GM19035 (cell line): ENCODE results near the gene MYO18B.

Source experiments
- ATAC-seq: cut with Tn5 transposase; IDR thresholded peaks from one replicate; pipeline ENCODE4 v1.9.1; 2021; ENCODE audit not compliant: unreplicated experiment

The MYO18B gene

DNA sequence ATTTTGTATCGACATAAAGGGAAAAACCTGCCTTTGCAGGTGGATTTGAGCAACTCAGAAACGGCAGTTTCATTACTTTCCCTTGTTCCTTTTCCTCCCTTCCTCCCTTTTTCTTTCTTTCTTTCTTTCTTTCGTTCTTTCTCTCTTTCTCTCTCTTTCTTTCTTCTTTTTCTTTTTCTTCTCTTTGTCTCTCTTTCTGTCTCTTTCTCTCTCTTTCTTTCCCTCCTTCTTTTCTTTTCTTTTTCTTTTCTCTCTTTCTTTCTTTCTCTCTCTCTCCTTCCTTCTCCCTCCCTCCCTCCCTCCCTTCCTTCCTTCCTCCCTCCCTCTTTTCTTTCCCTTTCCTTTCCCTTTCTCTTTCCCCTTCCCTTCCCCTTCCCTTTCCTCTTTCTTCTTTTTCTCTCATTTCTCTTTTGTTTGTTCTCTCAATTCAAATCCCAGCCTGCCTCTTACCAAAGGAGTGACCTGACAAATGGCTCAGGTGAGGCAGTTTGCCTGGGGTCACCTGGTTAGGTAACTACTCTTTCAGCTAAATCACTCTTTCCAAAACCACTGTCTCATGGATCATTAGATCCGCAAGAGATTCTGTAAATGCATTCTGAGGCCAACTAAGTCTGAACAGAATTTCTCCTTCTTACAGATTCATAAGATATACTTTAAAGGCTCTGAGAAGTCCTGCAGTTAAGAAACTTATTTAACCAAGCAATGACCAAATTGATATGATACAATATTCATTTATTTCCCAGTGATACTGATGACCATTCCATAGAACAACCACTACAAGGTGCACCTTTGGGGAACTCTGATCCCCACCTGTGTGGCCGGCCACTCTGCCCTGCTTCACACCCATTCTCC lies 75.3 kb downstream of the MYO18B start:
- ATAC-seq: no peak

DNA sequence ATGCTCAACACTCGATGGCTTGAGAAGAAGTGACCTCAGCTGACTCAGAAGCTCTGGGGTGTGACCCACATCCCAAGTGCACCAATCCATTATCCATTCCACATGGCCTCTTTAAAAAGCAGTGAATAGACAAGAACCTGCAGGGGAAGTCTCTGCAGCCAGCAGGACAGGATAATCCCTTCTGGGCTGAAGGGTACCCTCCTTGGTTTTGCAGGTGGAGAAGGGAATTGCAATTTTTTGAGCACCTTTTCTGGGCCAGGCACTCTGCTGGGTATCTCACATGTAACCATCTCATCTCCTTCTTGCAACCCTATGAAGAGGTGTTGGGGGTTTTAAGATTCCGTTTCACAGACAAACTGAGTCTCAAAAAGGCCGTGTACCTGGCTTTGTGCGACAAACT lies 76.6 kb downstream of the MYO18B start:
- ATAC-seq: no peak

DNA sequence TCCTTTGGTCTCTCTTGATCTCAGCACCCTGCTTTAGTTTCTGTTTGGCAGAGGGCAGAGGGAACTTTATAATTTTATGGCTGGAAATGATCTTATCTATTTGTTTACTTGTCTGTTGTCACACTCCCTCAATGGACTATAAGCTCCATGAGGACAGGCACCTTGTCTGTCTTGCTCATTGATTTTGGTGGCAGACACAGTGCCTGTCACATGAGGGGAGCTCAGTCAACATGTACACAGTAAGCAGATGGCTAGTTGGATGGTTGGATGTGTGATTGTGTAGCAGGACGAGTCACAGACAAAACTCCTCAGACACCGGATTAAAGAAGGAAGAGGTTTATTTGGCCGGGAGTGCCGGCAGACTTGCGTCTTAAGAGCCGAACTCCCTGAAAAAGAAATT lies 80.4 kb downstream of the MYO18B start:
- ATAC-seq: no peak

DNA sequence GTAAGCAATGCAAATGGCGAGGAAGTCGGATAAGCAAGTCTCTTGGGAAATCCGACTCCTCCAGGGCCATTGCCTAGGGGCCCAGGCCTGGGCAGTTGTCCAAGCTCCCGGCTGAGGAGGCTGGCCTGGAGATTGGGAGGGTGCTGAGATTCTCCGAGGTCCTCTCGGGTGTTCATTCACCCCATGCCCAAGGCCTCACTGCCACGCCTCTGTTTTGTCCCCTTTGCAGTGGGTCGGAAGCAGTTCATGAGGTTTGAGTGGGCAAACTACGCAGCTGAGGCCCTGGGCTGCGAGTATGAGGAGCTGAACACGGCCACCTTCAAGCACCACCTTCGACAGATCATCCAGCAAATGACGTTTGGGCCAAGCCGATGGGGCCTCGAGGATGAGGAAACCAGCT lies 81.3 kb downstream of the MYO18B start:
- no peak for ATAC-seq

DNA sequence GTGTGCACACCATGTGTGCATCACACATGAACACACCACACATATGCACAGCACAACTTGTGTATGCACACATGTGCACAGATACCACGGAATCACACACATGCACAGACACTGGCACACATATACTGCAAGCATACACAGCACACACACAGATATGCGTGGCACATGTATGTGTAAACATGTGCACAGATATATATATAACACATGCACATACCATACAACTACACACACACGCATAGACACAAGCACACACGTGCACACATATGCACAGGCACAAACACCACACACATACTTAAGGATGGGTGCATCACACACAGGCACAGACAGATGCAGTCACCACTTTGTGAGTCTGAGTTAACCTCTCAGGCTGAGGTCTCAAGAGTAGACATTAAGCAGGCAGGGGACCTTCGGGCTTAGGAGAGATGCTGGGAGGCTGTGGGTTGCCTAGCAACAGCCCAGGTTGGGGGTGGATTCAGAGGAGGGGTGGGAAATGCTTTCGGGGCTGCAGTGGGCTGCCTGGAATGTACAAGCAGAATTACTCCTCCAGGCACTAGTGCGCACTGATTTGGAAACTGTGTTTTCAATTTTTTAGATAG lies 82.9 kb downstream of the MYO18B start:
- ATAC-seq: no peak

DNA sequence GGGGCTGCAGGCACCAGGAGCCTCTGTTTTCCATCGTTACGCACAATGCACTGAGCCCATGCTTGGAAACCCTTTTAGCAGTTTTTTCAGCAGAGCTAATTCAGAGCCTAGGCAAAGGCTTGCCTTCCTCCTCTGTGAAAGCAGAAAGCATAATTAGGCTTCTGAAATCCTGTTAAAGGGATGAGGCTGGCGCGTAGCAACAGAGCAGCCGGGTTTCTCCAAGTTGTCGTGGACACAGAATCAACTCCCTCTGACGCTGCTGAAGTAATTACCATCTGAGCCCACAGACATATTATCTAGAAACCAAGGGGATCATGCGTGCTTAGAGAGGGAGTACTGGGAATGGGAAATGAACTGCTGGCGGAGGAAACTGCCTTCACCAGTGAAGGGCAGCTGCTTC lies 85.4 kb downstream of the MYO18B start:
- ATAC-seq: no peak

DNA sequence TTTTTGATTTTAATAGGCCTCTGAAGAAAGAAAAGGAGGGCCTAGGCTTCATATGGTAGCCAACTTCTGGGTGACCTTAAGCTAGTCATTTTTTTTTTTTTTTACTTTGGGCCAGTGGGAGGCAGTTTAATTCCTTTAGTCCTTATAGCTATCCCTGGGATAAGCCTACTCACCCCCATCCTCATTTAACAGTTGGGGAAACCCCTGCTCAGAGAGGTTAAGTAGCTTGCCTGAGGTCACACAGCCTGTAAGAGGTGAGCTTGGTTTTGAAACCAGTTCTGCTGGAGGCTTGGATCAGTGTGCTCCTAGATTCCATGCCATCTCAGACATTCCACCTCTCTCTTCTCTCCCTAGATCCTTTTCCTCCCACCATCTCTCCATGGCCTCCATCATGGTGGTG lies 86.4 kb downstream of the MYO18B start:
- ATAC-seq: no peak

DNA sequence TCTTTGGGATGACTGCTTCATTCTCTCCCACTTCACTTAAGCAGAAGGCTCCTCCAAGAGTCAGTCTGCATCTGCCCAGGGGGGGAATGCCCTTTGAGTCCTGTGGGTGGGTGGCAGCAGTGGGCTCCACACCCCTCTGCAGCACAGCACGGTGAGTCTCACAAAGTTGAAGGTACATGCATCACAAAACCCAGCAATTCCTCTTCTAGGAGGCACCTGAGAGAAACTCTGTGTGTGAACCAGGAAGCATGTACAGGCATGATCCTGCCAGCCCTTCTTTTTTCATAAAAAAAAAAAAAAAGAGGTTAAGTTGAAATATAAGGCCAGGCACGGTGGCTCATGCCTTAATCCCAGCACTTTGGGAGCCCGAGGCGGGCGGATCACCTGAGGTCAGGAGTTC lies 87.2 kb downstream of the MYO18B start:
- no peak for ATAC-seq

DNA sequence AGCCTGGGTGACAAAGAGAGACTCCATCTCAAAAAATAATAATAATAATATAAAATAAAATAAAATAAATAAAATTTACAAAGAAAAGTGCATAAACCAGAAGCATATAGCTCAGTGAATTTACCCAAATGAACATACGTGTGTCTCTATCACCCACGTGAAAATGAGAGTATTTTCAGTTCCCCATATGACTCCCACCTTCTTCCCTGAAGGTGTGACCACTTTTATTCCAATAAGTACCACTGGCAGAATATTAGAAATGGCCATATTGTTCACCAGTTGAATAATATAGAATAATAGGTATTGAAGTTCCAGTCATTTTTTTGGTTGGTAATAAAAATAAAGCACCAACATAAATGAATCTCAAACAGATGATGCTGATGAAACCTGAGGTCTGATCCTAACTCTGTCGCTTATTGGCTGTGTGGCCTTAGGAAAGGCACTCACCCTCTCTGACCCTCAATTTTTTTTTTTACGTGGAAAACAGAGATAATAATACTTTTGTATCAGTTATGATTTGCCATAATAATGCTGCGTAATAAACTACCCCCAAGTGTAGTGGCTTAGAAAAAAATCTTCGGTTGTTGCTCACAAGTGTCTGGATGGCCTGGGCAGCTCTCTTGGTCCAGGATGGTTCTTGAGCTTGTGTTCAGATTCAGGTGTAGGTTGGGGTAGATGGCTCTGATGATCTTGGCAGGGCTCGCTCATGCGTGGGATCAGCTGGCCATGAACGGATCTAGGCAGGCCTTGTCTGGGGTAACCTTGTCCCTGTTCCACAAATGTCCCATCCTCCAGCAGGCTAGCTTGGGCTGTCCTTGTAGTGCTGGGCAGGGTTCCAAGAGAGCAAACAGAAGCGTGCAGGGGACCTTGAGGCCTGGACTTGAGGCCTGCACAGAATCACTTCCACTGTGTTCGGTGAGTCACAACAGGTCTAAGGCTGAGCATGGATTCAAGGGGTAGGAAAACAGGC lies 88.1 kb downstream of the MYO18B start:
- no peak for ATAC-seq

DNA sequence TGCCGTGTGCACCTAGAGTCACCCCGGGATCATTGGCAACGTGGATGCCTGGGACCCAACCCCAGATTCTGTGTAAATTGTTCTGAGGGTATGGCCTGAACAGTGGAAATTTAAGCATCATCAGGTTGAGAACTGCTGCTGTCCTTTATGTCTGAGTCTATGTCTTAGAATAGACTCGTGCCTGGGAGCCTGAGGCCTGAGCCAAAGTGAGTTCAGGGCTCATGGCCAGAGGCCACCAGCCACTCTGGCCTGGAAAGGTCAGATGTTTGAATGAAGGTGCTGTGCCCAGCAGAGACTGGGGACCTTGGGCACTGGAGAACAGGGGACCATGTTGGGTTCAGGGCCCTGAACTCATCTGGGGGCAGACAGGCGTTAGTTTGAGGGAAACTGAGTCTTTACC lies 91.1 kb downstream of the MYO18B start:
- ATAC-seq: no peak

DNA sequence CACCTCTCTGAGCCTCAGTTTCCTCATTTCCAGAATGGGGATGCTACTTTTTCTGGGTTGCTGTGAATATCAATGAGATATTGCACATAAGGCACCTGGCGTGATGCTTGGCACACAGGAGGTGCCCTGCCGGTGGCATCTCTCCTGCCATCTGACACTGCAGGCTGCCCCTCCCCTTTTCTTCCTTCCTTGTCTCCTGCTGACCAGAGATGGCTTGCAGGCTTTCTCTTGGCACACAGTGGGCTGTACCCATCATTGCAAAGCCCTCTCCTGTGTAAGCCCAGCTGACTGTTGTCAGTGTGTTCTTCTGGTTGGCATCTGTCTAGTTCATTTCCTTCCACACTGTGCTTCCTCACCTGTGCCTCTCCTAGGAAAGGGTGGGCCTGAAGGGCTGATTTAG lies 91.7 kb downstream of the MYO18B start:
- no peak for ATAC-seq

DNA sequence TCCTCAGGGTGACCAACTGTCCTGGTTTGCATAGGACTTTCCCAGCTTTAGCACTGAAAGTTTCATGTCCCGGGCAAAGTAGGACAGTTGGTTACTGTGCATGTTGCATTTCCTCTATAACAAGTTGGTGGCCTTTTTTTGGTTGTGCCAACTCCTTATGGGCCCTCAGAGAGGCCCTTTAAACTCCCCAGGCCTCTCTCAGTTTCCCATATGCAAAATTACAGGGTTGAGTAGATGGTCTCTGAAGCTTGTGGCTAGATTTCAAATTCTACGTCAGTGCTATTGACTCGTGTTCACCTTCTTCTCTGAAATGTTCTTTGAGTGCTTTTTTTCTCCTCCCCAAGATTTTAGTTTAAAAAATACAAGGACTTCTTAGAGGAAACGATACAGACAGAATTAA lies 92.5 kb downstream of the MYO18B start:
- ATAC-seq: no peak

DNA sequence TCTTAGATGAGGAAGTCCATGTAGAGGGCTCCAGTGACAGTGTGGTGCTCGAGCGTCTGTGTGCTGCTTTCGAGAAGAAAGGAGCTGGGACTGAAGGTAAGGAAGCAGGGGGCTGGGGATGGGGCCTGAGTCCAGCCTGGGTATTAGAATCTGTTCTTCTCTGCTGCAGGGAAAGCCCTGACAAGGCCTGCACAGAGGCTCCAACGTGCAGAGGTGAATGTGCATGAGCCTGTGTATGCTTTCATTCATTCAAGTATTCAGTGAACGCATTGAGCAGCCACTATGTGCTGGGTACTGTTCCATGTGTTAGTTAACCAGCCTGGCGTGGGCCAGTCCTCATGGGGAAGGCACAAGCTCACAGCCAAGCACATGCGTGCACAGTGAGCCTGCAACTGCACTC lies 93.4 kb downstream of the MYO18B start:
- ATAC-seq: no peak

DNA sequence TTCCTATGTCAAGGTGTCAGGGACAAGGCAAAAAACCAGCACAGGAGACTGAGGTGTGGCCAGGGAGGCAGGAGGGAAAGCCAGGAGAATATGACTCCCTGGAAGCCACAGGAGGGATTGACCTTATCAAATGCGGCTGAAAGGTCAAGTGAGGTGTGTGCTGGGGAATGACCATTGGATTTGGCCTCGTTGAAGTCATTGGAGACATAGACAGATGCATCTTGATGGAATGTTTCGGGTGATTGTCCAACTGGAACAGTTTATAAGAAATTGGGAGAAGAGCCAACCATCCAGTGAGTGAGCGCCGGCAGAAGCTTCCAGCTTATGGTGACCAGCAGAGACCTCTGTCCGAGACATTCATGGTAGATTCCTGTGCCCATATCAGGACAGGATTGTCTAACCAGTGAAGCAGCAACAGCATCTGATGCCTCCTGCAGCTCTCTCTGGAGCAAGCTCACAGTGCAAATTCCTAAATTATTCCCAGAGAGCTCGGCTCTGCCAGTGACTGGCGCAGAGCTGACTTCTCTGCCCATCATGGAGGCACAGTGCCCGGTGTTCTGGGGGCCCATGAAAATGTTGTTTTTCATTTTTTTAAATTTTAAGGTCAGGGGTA lies 95.4 kb downstream of the MYO18B start:
- ATAC-seq: no peak

DNA sequence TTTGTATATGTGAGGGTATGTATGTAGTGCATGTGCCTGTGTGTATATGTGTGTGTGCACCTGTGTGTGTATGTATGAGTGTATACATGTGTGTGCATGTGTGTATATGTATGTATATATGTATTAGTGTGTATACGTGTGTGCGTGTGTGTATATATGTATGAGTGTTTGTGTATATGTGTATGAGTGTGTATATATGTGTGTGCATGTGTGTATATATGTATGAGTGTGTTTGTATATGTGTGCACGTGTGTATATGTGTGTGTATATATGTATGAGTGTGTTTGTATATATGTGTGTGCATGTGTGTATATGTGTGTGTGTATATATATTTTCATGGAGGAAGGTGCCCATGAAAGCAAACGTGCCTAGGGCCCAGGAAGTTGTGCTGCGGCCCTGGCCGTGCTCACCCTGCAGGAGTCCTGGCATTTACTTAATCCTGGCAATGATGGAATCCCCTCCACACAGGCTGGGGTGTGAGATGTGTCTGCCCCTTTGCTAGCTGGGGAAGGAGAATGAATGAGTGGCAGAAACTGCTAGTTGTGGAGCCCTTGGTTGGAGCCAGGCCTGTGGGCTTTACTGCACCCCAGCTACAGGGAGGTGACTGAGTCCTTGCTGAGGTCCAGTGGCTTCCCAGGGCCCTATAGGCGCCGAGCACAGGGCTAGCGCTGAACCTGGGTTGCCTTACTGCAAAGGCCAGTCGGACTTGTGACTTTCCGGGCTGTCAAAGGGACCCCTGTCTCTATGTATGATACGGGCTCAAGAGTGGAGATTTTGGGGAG lies 97.2 kb downstream of the MYO18B start:
- ATAC-seq: no peak

DNA sequence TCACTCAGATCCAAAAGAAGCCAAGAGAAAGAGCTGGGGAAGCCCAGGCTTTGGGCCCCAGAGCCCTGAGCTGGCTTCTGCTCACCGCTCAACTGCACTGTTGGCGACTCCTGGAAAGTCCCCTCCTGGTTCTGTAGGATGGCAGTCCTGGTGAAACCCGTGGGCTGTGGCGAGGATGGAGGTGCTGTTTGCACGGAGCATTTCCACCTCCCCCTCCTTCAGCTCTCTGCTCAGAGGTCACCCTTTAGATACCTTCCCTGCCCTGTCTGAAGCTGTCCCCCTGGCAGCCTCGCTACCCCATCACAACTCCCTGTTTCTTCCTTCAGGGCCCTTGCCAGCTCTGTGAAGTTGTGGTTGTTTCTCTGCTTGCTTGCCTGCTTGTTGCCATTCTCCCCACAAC lies 97.8 kb downstream of the MYO18B start:
- no peak for ATAC-seq

DNA sequence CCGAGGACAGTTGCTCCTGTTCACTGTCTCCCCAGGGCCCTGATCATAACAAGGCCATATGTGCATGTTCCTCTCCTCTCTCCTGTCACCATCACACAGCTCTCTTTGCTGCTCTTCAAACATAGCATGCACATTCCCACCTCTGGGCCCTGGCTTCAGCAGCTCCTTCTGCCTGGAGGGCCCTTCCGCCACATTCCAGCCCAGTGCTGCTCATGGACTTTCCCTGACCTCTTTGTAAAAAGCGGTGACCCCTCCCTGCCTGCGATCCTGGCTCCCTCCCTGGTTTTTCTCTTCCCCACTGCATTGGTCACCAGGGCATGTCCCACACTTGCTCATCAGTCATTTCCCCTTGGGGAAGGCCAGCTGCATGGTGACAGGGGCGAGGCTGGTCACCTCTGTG lies 98.2 kb downstream of the MYO18B start:
- ATAC-seq: no peak

DNA sequence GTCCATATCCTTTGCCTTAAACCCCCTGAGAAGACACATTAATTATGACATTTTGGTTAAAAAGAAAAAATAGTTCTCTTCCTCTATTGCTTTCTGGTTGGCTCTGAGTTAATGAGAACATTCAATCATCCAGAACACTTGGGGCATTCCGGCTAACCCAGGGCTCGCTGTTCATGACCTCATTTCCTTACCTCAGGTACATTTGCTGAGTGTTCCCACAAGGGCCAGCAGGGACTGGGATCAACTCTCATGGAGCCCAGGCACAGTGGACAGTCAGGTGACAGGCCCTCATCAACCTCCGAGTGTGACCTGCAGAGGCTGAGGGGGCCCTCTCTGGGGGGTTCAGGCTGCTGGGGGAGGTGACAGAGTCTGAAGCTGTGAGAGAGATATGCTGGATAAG lies 98.9 kb downstream of the MYO18B start:
- no peak for ATAC-seq

DNA sequence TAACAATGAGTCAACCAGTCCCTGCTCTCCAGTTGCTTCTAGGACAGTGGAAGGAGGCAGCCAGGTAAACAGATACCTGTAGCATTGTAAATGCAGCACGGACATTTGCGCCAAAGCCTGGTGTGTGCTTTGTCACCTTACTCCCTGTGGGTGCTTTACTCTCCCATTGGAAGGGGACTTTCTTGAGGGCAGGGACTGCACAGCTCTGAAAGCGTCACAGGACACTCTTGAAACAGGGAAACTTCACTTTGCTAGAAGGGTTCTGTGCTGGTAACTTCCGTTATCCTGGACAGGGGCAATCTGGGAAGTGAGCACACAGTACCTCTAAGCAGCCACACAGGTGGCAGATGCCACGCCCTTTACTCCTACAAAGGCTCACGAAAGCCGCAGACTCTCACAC lies 99.8 kb downstream of the MYO18B start:
- no peak for ATAC-seq

DNA sequence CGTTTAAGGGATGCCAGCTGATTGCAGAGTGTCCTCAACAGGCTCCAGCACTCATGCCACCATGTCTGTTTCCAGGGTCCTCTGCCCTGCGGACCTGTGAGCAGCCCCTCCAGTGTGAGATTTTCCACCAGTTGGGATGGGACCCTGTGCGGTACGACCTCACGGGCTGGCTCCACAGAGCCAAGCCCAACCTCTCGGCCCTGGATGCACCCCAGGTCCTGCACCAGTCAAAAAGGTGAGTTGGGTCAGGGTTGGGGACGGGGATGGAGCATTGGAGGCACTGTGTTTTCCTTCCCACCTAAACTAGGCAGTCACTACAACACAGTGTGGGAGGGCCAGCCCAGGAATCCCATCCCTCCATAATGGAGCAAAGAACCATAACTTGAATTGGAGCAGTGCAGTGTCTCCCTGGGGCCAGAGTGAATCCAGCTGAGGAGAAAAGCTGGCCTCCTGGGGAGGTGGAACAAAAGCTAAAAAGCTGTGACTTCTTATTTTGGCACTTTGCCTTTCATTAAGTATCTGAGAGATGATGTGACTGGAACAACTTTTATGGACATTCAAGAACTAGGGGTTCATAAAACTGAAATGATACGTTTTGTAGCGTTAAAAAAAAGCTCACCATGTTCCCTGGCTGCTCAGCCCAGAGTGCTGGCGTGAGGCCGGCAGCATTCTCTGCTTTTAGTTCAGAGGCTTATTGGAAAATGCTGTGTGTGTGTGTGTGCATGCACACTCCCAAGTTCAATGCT lies 101.8 kb downstream of the MYO18B start:
- no peak for ATAC-seq
